BLaER1 treated with 17β-estradiol and CSF1 and Interleukin-3, amounts not matched to agents 10 nM and 100 nM (cell line): ENCODE measurements around the gene NYAP2.

Source experiments
- H3K27ac ChIP-seq, 11 experiments: shearing (Covaris generic); formaldehyde crosslinking; 2 replicates each; pipeline ENCODE4 v1.8.1; 2022
- H3K27me3 ChIP-seq, 11 experiments: shearing (Covaris generic); formaldehyde crosslinking; 2 replicates each; pipeline ENCODE4 v1.8.1; 2022
- H3K36me3 ChIP-seq, 11 experiments: shearing (Covaris generic); formaldehyde crosslinking; 2 replicates each; pipeline ENCODE4 v1.8.1; 2022
- H3K4me1 ChIP-seq, 10 experiments: shearing (Covaris generic); formaldehyde crosslinking; 2 replicates each; pipeline ENCODE4 v1.8.1; 2022
- H3K4me2 ChIP-seq, 11 experiments: shearing (Covaris generic); formaldehyde crosslinking; 2 replicates each; pipeline ENCODE4 v1.8.1; 2022
- H3K4me3 ChIP-seq, 10 experiments: shearing (Covaris generic); formaldehyde crosslinking; 2 replicates each; pipeline ENCODE4 v1.8.1; 2022
- H3K9ac ChIP-seq, 11 experiments: shearing (Covaris generic); formaldehyde crosslinking; 2 replicates each; pipeline ENCODE4 v1.8.1; 2022
- H3K9me3 ChIP-seq, 11 experiments: shearing (Covaris generic); formaldehyde crosslinking; replicated peaks in 1 of 11; 2 replicates each; pipeline ENCODE4 v1.8.1; 2022
- H4K20me1 ChIP-seq, 11 experiments: shearing (Covaris generic); formaldehyde crosslinking; 2 replicates each; pipeline ENCODE4 v1.8.1; 2022
- Cebpa-rat ChIP-seq, 11 experiments: shearing (Covaris generic); IDR thresholded peaks; 2 replicates each; pipeline ENCODE4 v1.8.1; 2022

NYAP2 gene

DNA sequence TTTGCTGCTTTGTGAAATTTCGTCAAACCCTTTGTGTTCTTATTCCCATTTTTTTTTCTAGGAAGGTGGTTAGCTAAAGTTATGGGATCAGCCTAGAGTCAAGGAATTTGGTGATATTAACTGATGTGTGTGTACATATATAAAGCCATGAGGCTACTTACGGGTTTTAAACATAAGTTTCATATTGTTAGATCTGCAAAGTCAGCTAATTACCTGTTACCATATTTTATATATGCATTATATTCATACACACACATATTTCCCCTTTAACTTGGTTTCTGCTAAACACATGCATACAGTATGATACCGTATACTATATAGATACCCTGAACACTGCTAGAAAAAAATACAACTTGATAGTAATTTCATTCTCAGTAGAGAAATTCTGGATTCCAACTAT is 241.0 kb downstream of the NYAP2 start:
- H3K4me2 ChIP-seq = no peak overlapping the region
- no peak for TF ChIP-seq Cebpa-rat (IDR thresholded peaks at IDR 0.05)
- no peaks in the 10 kb centered on the region for H3K36me3 ChIP-seq
- no peaks in the 10 kb centered on the region for H3K4me1 ChIP-seq
- no peak overlapping the region for H3K27ac ChIP-seq
- H3K27me3 ChIP-seq = no peaks in the 10 kb centered on the region
- H3K4me3 ChIP-seq = no peak overlapping the region
- H4K20me1 ChIP-seq = no peaks in the 10 kb centered on the region
- peaks cover 0 to 6% (median 4%) of the 10 kb centered on the region in 11 experiments; a peak in 5 of 22 replicates for H3K9me3 ChIP-seq
- no peak overlapping the region for H3K9ac ChIP-seq

DNA sequence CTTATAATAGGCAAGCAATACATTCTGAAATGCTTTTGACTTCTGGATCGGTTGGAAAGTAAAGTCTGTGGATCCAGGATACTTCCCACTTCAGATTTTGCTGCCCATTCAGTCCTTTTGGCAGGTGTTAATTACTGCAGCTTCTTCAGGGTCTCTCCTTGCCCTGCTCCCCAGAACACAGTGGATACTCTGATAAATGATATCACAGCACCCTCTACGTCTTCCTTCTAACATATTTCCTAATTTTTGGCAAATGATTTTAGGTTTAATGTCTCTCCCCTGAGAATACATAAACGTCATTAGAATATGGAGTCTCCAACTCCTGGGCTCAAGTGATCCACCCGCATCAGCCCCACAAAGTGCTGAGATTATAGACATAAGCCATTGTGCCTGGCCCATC is 249.8 kb downstream of the NYAP2 start:
- no peak overlapping the region for H3K4me2 ChIP-seq
- peaks cover 0 to 6% (median 4%) of the 10 kb centered on the region in 11 experiments; a peak in 5 of 22 replicates for H3K9me3 ChIP-seq
- TF ChIP-seq Cebpa-rat (IDR thresholded peaks at IDR 0.05) = no peak
- H3K27me3 ChIP-seq = no peaks in the 10 kb centered on the region
- H3K9ac ChIP-seq = no peak overlapping the region
- H3K4me3 ChIP-seq = no peak overlapping the region
- H4K20me1 ChIP-seq = no peaks in the 10 kb centered on the region
- no peak overlapping the region for H3K27ac ChIP-seq
- no peaks in the 10 kb centered on the region for H3K4me1 ChIP-seq
- H3K36me3 ChIP-seq = no peaks in the 10 kb centered on the region

DNA sequence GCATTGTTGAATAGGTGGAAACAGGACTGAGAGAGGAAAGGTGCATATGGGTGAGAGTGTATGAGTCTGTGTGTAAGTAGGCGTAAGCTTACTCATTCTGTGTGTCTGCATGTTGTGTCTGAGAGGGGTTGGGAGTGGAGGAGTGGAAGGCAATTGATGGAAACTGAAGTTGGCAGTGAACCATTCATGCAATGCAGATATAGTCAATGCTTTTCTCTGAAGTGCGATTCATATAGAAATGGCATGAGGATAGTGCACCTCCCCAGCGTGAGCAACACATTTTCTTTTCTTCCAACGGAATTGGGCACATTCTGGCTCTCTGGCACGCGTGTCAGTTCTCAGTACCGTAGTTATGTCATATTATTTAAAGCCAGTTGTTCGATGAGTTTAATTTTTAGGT is 250.5 kb downstream of the NYAP2 start:
- no peaks in the 10 kb centered on the region for H4K20me1 ChIP-seq
- H3K4me1 ChIP-seq = no peaks in the 10 kb centered on the region
- TF ChIP-seq Cebpa-rat (IDR thresholded peaks at IDR 0.05) = no peak
- H3K9ac ChIP-seq = no peak overlapping the region
- peaks cover 0 to 1% (median 0%) of the 10 kb centered on the region in 11 experiments; a peak in 3 of 22 replicates for H3K9me3 ChIP-seq
- H3K27me3 ChIP-seq = no peaks in the 10 kb centered on the region
- H3K27ac ChIP-seq = no peak overlapping the region
- H3K36me3 ChIP-seq = no peaks in the 10 kb centered on the region
- H3K4me3 ChIP-seq = no peak overlapping the region
- no peak overlapping the region for H3K4me2 ChIP-seq

DNA sequence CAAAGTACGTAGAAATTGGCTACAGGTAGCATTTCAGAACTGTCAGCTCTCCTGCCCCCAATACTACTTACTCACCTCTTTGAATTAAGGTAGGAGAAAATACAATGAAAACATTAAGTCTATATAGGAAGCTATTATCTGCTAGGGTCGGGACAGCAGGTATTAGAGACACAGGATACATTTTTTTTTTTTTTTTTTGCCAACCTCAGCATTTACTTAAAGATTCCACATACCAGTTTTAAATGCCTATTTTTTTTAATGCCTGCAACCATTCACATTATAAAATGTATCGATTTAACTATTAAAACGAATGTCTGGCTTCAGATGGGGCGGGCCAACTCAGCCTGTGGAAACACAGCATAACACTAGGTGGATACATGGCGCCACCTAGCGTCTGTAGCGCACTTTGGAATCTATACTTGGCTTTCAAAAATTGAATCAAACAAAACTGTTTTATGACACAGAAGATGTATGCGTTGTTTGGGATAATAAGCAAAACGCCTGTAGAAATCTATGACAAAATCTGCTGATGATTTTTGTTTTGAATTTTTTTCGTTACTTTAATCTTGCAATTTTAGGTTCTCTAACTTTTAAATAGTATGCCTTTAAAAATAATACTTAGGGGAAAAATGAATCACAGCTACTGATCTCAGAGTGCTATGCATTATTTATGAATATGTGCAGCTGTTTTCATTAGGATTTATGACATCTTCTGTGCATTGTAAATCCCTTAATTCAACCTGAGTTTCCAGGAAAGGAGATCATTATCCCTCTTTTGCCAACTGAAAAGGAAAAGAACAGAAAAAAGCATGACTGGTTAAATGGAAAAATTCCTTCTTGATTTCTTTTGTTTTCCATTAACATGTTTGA is 261.0 kb downstream of the NYAP2 start:
- Histone ChIP-seq H3K4me3 (no peak overlapping the region), H3K4me2 (no peak overlapping the region; a peak in 1 of 22 replicates), H3K4me1 (no peaks in the 10 kb centered on the region), H3K9me3 (no peaks in the 10 kb centered on the region), H3K27ac (no peak overlapping the region), H3K9ac (no peak overlapping the region), H3K27me3 (no peaks in the 10 kb centered on the region), H4K20me1 (no peaks in the 10 kb centered on the region), H3K36me3 (no peaks in the 10 kb centered on the region)
- TF ChIP-seq Cebpa-rat (IDR thresholded peaks at IDR 0.05) = no peak

GRCh38 chr2:225662101-225662500 is 262.6 kb downstream of the NYAP2 start:
- Histone ChIP-seq H3K27me3 (no peaks in the 10 kb centered on the region), H3K36me3 (no peaks in the 10 kb centered on the region), H3K9me3 (no peaks in the 10 kb centered on the region), H3K27ac (no peak overlapping the region), H3K4me3 (no peak overlapping the region), H3K9ac (no peak overlapping the region), H4K20me1 (no peaks in the 10 kb centered on the region), H3K4me1 (no peaks in the 10 kb centered on the region), H3K4me2 (no peak overlapping the region)
- TF ChIP-seq Cebpa-rat (IDR thresholded peaks at IDR 0.05) = no peak

GRCh38 chr2:225667445-225667844 is 267.9 kb downstream of the NYAP2 start:
- Histone ChIP-seq H3K27ac (no peak overlapping the region), H3K4me2 (no peak overlapping the region), H3K9me3 (no peaks in the 10 kb centered on the region), H3K9ac (no peak overlapping the region), H3K27me3 (no peaks in the 10 kb centered on the region), H3K36me3 (no peaks in the 10 kb centered on the region), H4K20me1 (no peaks in the 10 kb centered on the region), H3K4me3 (no peak overlapping the region), H3K4me1 (peaks cover 0 to 5% (median 0%) of the 10 kb centered on the region in 10 experiments; a peak in 2 of 20 replicates)
- TF ChIP-seq Cebpa-rat (IDR thresholded peaks at IDR 0.05) = no peak

DNA sequence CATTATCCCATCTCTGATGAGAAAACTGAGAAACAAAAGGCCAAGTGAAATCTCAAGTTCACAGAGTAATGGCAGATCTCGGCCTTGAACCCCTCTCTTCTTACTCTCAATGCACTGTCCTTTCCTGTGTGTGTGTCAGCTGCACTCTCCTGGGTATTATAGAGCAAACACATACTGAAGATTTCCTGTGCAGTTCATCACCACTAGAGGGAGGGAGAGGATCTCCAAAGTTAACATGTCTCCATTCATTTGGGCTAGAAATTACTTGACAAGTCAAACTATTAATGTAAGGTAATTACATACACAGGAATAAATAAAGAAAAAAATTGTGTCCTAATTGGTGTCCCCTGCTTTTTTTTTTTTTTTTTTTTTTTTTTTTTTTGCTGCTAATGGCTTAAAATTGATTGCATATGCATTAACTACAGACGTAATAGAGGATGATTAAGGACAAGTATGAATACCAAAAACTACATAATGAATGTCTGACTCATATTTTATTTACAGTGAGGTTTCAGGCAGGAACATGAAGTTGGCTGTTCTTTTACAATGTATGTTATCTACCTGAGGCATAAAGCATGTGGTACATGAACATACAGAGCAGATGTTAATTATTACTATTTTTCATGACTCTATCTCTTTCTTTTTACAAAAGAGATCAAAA is 269.2 kb downstream of the NYAP2 start:
- no peak overlapping the region for H3K4me2 ChIP-seq

DNA sequence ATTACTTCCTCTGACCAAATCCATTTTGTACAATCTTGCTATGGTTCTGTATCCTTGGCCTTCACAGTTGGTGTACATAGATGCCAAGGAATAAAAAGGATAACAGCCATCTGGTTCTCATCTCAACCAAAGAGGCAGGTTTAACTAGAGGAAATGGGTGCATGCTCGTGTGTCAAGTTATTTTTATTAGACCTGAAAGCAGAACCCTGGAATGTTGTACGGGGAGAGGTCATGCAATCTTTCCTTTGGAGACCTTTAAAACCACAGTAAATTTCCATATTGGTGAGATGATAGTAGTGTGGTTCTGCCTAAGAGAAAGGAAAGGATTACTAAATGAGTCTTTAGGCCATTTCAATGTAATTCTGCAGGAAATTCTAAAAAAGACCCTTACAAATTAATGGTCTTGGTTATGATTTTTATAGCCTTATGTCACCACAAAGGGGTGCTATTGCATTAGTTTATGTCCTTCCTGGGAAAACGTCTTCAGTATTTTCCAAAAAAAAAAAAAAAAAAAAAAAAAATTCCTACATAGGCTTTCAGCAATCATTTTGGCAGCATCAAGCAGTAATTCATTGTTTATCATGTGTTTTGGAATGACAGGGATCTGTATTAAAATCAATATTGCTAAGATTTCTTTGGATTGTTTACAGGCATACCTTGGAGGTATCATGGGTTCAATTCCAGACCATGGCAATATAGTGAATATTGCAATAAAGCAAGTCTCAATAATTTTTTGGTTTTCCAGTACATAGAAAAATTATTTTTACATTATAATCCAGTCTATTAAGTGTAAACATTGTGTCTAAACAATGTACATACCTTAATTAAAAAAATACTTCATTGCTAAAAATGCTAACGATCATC is 270.8 kb downstream of the NYAP2 start:
- no peak overlapping the region for H3K9ac ChIP-seq
- H3K27ac ChIP-seq = no peak overlapping the region
- no peaks in the 10 kb centered on the region for H3K36me3 ChIP-seq
- no peaks in the 10 kb centered on the region for H4K20me1 ChIP-seq
- no peak overlapping the region for H3K4me3 ChIP-seq
- no peak overlapping the region for H3K4me2 ChIP-seq
- TF ChIP-seq Cebpa-rat (IDR thresholded peaks at IDR 0.05) = no peak
- no peaks in the 10 kb centered on the region for H3K9me3 ChIP-seq
- no peaks in the 10 kb centered on the region for H3K27me3 ChIP-seq
- peaks cover 0 to 5% (median 0%) of the 10 kb centered on the region in 10 experiments; a peak in 2 of 20 replicates for H3K4me1 ChIP-seq

More for the DNA sequence above, 269.2 kb downstream of the NYAP2 start:
- Histone ChIP-seq H3K9me3 (no peaks in the 10 kb centered on the region), H3K9ac (no peak overlapping the region), H3K27ac (no peak overlapping the region), H4K20me1 (no peaks in the 10 kb centered on the region), H3K27me3 (no peaks in the 10 kb centered on the region), H3K36me3 (no peaks in the 10 kb centered on the region), H3K4me3 (no peak overlapping the region), H3K4me1 (peaks cover 0 to 5% (median 0%) of the 10 kb centered on the region in 10 experiments; a peak in 2 of 20 replicates)
- no peak for TF ChIP-seq Cebpa-rat (IDR thresholded peaks at IDR 0.05)

DNA sequence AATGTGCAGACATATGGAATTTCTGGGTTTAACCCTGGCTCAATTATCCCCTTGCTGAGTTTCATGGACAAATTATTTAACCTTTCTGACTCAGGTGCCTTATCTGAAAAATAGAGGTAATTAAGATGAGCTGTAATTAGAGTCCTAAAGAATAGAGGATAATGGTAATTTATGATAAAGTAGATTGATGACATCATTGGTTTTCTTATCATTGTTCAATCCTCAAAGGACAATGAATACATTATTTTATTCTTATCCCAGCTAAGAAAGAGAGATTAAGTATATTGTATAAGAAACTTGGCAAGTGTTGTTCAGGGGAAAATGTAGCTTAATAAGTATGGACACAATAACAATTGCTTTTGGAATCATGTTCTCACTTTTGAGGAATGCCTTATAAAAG is 279.3 kb downstream of the NYAP2 start:
- Histone ChIP-seq H3K4me3 (no peak overlapping the region), H3K4me2 (no peak overlapping the region), H4K20me1 (no peaks in the 10 kb centered on the region), H3K36me3 (no peaks in the 10 kb centered on the region), H3K27ac (no peak overlapping the region), H3K27me3 (no peaks in the 10 kb centered on the region), H3K9ac (no peak overlapping the region), H3K4me1 (no peaks in the 10 kb centered on the region), H3K9me3 (no peaks in the 10 kb centered on the region)
- TF ChIP-seq Cebpa-rat (IDR thresholded peaks at IDR 0.05) = no peak
